ENCODE measurements around the gene PA2G4. TPM values are rescaled to one million over a fixed set of nuclear protein-coding genes. Genes with fewer than 3 reads are reported as not detected.
A peak's percentile ranks its signal among the peaks of the same experiment; 100 is the strongest.
"Not testable (repeated sequence)": the region's sequence is repeated elsewhere in the genome, so short reads cannot be mapped to it uniquely, and the experiment has no call there.

PA2G4 gene
- polyA plus RNA-seq, 2 of the 4 experiments (the other 2 are of a cell fraction): 415 to 717 TPM

GRCh38 chr12:56074396-56074795 lies 30.0 kb upstream of the PA2G4 start:
- ATAC-seq: no peak
- Histone ChIP-seq H3K4me1 (no peaks in the 10 kb centered on the region), H3K4me2 (no peak overlapping the region), H3K4me3 (no peak overlapping the region), H3K9me3 (no peaks in the 10 kb centered on the region), H3K27ac (no peak overlapping the region)
- no peak for FAIRE-seq
- CTCF ChIA-PET: interaction anchor here (0.8 to 1.5 kb wide), 5 partner anchors 10 to 104 kb away, joined by 3 read pairs; no protein-coding TSS in a partner anchor
- no peak for TF ChIP-seq FOSB (CRISPR knock-in tag; IDR thresholded peaks at IDR 0.05)
- TF ChIP-seq HDAC2 (IDR thresholded peaks at IDR 0.05): no peak
- no peak for TF ChIP-seq E2F6 (IDR thresholded peaks at IDR 0.05; ENCODE audit: borderline replicate concordance, low read depth)
- TF ChIP-seq JUN (IDR thresholded peaks at IDR 0.05): no peak
- TF ChIP-seq KDM1A (IDR thresholded peaks at IDR 0.05; ENCODE audit: low read depth): no peak
- TF ChIP-seq, protein P1, sequence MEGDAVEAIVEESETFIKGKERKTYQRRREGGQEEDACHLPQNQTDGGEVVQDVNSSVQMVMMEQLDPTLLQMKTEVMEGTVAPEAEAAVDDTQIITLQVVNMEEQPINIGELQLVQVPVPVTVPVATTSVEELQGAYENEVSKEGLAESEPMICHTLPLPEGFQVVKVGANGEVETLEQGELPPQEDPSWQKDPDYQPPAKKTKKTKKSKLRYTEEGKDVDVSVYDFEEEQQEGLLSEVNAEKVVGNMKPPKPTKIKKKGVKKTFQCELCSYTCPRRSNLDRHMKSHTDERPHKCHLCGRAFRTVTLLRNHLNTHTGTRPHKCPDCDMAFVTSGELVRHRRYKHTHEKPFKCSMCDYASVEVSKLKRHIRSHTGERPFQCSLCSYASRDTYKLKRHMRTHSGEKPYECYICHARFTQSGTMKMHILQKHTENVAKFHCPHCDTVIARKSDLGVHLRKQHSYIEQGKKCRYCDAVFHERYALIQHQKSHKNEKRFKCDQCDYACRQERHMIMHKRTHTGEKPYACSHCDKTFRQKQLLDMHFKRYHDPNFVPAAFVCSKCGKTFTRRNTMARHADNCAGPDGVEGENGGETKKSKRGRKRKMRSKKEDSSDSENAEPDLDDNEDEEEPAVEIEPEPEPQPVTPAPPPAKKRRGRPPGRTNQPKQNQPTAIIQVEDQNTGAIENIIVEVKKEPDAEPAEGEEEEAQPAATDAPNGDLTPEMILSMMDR (IDR thresholded peaks at IDR 0.05): no peak
- no peak for TF ChIP-seq FOXS1 (CRISPR knock-in tag; IDR thresholded peaks at IDR 0.05)
- TF ChIP-seq, protein P2, sequence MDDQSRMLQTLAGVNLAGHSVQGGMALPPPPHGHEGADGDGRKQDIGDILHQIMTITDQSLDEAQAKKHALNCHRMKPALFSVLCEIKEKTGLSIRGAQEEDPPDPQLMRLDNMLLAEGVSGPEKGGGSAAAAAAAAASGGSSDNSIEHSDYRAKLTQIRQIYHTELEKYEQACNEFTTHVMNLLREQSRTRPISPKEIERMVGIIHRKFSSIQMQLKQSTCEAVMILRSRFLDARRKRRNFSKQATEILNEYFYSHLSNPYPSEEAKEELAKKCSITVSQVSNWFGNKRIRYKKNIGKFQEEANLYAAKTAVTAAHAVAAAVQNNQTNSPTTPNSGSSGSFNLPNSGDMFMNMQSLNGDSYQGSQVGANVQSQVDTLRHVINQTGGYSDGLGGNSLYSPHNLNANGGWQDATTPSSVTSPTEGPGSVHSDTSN (IDR thresholded peaks at IDR 0.05): no peak
- TF ChIP-seq MYC (IDR thresholded peaks at IDR 0.05; ENCODE audit: borderline replicate concordance, low read length): no peak
- no peak for TF ChIP-seq HEYL (CRISPR knock-in tag; IDR thresholded peaks at IDR 0.05)
- no peak for TF ChIP-seq SREBF2 (IDR thresholded peaks at IDR 0.05)
- TF ChIP-seq CEBPB (IDR thresholded peaks at IDR 0.05): no peak
- TF ChIP-seq BHLHE40 (IDR thresholded peaks at IDR 0.05; ENCODE audit: low read depth, low read length): no peak
- no peak for TF ChIP-seq SMC3 (IDR thresholded peaks at IDR 0.05)
- no peak for TF ChIP-seq ESRRA (IDR thresholded peaks at IDR 0.05; ENCODE audit: borderline replicate concordance, low read length)
- no peak for TF ChIP-seq RFX5 (IDR thresholded peaks at IDR 0.05)
- POLR2A ChIA-PET: no interaction called here
- WGBS (ENCODE audit: missing lambda C conversion rate): 86% methylated on average over 5 of the region's 5 CpGs
- DNase-seq (ENCODE audit: low read depth in 1 of 2, low spot score in 1 of 2): no peak

GRCh38 chr12:56077966-56078365 lies 26.4 kb upstream of the PA2G4 start:
- H3K4me1 ChIP-seq: peaks cover 29% of the 10 kb centered on the region
- not testable (repeated sequence) for ATAC-seq; H3K4me2 ChIP-seq; H3K27ac ChIP-seq; H3K9me3 ChIP-seq; DNase-seq (ENCODE audit: low read depth in 1 of 2, low spot score in 1 of 2); FAIRE-seq; H3K4me3 ChIP-seq
- CTCF ChIA-PET: interaction anchor here (0.6 to 2.3 kb wide), 10 partner anchors 10 to 426 kb away, joined by 3 to 20 read pairs (median 6); no protein-coding TSS in a partner anchor
- 93% methylated on average over 9 of the region's 9 CpGs for WGBS (ENCODE audit: missing lambda C conversion rate)
- POLR2A ChIA-PET: interaction anchor here (2.0 to 2.7 kb wide), 2 partner anchors 26 to 40 kb away, joined by 19 to 33 read pairs; partner anchors contain the start of genes PA2G4, RPL41 and ZC3H10

DNA sequence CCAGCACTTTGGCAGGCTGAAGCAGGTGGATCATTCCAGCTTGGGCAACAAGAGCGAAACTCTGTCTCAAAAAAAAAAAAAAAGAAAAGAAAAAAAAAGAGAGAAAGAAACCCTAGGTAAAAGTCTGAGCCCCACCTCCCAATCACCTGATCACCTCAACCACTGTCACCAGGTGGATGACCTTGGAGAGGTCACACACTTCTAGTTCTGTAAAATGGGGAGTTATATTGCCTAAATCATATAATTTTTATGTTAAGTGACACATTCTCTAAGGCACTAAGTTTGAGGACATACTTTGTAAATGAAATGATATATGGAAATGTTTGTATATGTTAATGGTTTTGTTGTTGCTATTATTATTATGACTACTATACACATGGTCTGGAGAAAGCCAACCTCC lies 25.9 kb upstream of the PA2G4 start:
- ATAC-seq: no peak
- peak overlapping the region; percentile 87 to 96; a peak in 2 of 6 replicates for H3K27ac ChIP-seq
- ChIA-PET POLR2A (interaction anchor here (1.7 to 2.7 kb wide), 3 partner anchors 26 to 39 kb away, joined by 7 to 33 read pairs (median 19); partner anchors contain the start of genes PA2G4, RPL41 and ZC3H10), CTCF (interaction anchor here (0.6 to 2.3 kb wide), 15 partner anchors 11 to 425 kb away, joined by 3 to 20 read pairs (median 8); partner anchors contain the start of genes PA2G4 and ZC3H10)
- H3K4me3 ChIP-seq: no peak overlapping the region; the same call in 2 of the 3 replicates
- no peaks in the 10 kb centered on the region for H3K9me3 ChIP-seq
- WGBS (ENCODE audit: missing lambda C conversion rate): 100% methylated on average over 1 of the region's 1 CpG
- no peak for FAIRE-seq
- peaks cover 30% of the 10 kb centered on the region for H3K4me1 ChIP-seq
- TF ChIP-seq TP53 (CRISPR knock-in tag; IDR thresholded peaks at IDR 0.05) (no peak), CHD2 (IDR thresholded peaks at IDR 0.05; ENCODE audit: low read length, partially characterized antibody) (no peak), FOSB (CRISPR knock-in tag; IDR thresholded peaks at IDR 0.05) (no peak), FOXS1 (CRISPR knock-in tag; IDR thresholded peaks at IDR 0.05) (no peak), ATOH8 (CRISPR knock-in tag; IDR thresholded peaks at IDR 0.05; ENCODE audit: low read depth) (no peak), HOXA7 (CRISPR knock-in tag; IDR thresholded peaks at IDR 0.05) (no peak), JUNB (IDR thresholded peaks at IDR 0.05) (no peak), RCOR1 (IDR thresholded peaks at IDR 0.05; ENCODE audit: low read depth, low read length) (no peak), RFX5 (IDR thresholded peaks at IDR 0.05) (no peak), ZC3H11A (IDR thresholded peaks at IDR 0.05) (no peak)
- peak overlapping the region; percentile 94 for H3K4me2 ChIP-seq
- DNase-seq (ENCODE audit: low read depth in 1 of 2, low spot score in 1 of 2): no peak
